Upper lobe of left lung (tissue), 6 donors: ENCODE measurements around the gene TMEM101. TPM values are rescaled to one million over a fixed set of nuclear protein-coding genes. Genes with fewer than 3 reads are reported as not detected.
"Not testable (repeated sequence)": the region's sequence is repeated elsewhere in the genome, so short reads cannot be mapped to it uniquely, and the experiment has no call there.

ENCODE experiments used
- ATAC-seq, 2 donors: fragments of 200-7000 bp; cut with Tn5 transposase; one replicate each; pipeline ENCODE4 v1.9.1; 2022; ENCODE audit warnings: mild to moderate bottlenecking in 2 of 2, moderate library complexity in 2 of 2; ENCODE audit not compliant: low FRiP score in 2 of 2
- DNase-seq, 2 donors: peaks; one replicate each; pipeline ENCODE4 v3.0.0-alpha.2; 2019 to 2020
- H3K27ac ChIP-seq, 4 donors: fragments of 200-600 bp; sonication (generic); one replicate each; pipeline ENCODE4 v1.5.1; 2016 to 2019
- H3K27me3 ChIP-seq, 4 donors: fragments of 200-600 bp; sonication (generic); one replicate each; pipeline ENCODE4 v1.5.1; 2017 to 2019
- H3K36me3 ChIP-seq, 4 donors: fragments of 200-600 bp; sonication (generic); one replicate each; pipeline ENCODE4 v1.5.1; 2016 to 2019
- H3K4me1 ChIP-seq, 4 donors: fragments of 200-600 bp; sonication (generic); one replicate each; pipeline ENCODE4 v1.5.1; 2018 to 2019
- H3K4me3 ChIP-seq, 4 donors: fragments of 200-600 bp; sonication (generic); one replicate each; pipeline ENCODE4 v1.5.1; 2017 to 2019; ENCODE audit warnings: mild to moderate bottlenecking in 2 of 4, moderate library complexity in 1 of 4
- H3K9me3 ChIP-seq, 4 donors: fragments of 200-600 bp; sonication (generic); one replicate each; pipeline ENCODE4 v1.5.1; 2018 to 2019
- CTCF ChIP-seq, 6 experiments: fragments of 450-650 bp in 4 of 6; fragments of 200-600 bp in 2 of 6; sonication (generic) in 2 of 6; IDR thresholded peaks; one replicate each; pipeline ENCODE4 v1.5.1; 2016 to 2019; ENCODE audit warnings: antibody characterized with exemption in 6 of 6
- EP300 ChIP-seq, 4 donors: sonication (generic); formaldehyde crosslinking; IDR thresholded peaks; one replicate each; pipeline ENCODE4 v1.5.1; 2017; ENCODE audit warnings: antibody characterized with exemption in 4 of 4, control low read depth in 2 of 4
- POLR2A ChIP-seq, 4 donors: fragments of 450-650 bp; IDR thresholded peaks; one replicate each; pipeline ENCODE4 v1.5.1; 2016 to 2017; ENCODE audit warnings: antibody characterized with exemption in 4 of 4, mild to moderate bottlenecking in 2 of 4
- POLR2AphosphoS5 ChIP-seq, 2 donors: sonication (generic); formaldehyde crosslinking; IDR thresholded peaks; one replicate each; pipeline ENCODE4 v1.5.1; 2017; ENCODE audit warnings: antibody characterized with exemption in 2 of 2
- WGBS, 2 donors: methylation state at CpG; one replicate each; pipeline ENCODE4 v1.1.5; 2017 to 2018; 5-methylcytosine and 5-hydroxymethylcytosine counted together
- total RNA-seq, 6 donors: library from RNA; depleted of rRNA in 4 of 6; stranded (reverse); fragments of >200 nt in 4 of 6; gene quantifications; one replicate each; pipeline versions ENCODE4 v1.1.0 to v1.2.1, GENCODE V29; 2016 to 2021
- donor health status: DM: no; HTN: no; CAD: no; lungs with moderate emphysema.
- donor health status: DM: no; HTN: yes; CAD: no; lungs with severe emphysema.

Gene TMEM101
- total RNA-seq, 6 donors from 2014 or later = 10.5 to 36.9 (median 29.1) TPM

GRCh38 chr17:43975898-43976297, 38.9 kb downstream of the TMEM101 start:
- Histone ChIP-seq H3K36me3 (no peaks in the 10 kb centered on the region), H3K4me3 (no peak overlapping the region), H3K9me3 (no peaks in the 10 kb centered on the region), H3K27ac (no peak overlapping the region), H3K27me3 (no peaks in the 10 kb centered on the region), H3K4me1 (no peaks in the 10 kb centered on the region)
- ATAC-seq = no peak
- TF ChIP-seq EP300 (IDR thresholded peaks at IDR 0.05) (no peak), POLR2AphosphoS5 (IDR thresholded peaks at IDR 0.05) (no peak), POLR2A (IDR thresholded peaks at IDR 0.05) (no peak), CTCF (IDR thresholded peaks at IDR 0.05) (no peak)
- DNase-seq = no peak
- 63 to 87% methylated on average over 18 to 26 of the region's 27 CpGs for WGBS, 2 donors

- Histone ChIP-seq H3K9me3 (no peaks in the 10 kb centered on the region), H3K4me1 (no peaks in the 10 kb centered on the region), H3K36me3 (no peaks in the 10 kb centered on the region), H3K4me3 (no peak overlapping the region), H3K27ac (no peak overlapping the region), H3K27me3 (no peaks in the 10 kb centered on the region)
- no peak for ATAC-seq
- WGBS, 2 donors = 69 to 74% methylated on average over 14 of the region's 14 CpGs
- DNase-seq = no peak
- TF ChIP-seq CTCF (IDR thresholded peaks at IDR 0.05) = no peak
- TF ChIP-seq EP300 (IDR thresholded peaks at IDR 0.05) = no peak
- no peak for TF ChIP-seq POLR2A (IDR thresholded peaks at IDR 0.05)
- TF ChIP-seq POLR2AphosphoS5 (IDR thresholded peaks at IDR 0.05) = no peak
Measured at GRCh38 chr17:43974382-43975266, 40.1 kb downstream of the TMEM101 start.

GRCh38 chr17:43972444-43973212, 42.1 kb downstream of the TMEM101 start:
- 86 to 89% methylated on average over 22 of the region's 22 CpGs for WGBS, 2 donors
- H3K4me1 ChIP-seq, H3K27me3 ChIP-seq, H3K9me3 ChIP-seq, H3K27ac ChIP-seq, H3K36me3 ChIP-seq, H3K4me3 ChIP-seq, ATAC-seq, DNase-seq: not testable (repeated sequence)

GRCh38 chr17:43971436-43971835, 43.3 kb downstream of the TMEM101 start:
- not testable (repeated sequence) for H3K27me3 ChIP-seq, H3K4me3 ChIP-seq, H3K36me3 ChIP-seq, DNase-seq, ATAC-seq, H3K4me1 ChIP-seq, H3K27ac ChIP-seq, H3K9me3 ChIP-seq
- WGBS, 2 donors = 40 to 49% methylated on average over 2 of the region's 2 CpGs

GRCh38 chr17:43970366-43970765, 44.4 kb downstream of the TMEM101 start:
- ATAC-seq (no peak), DNase-seq (no peak)
- no peaks in the 10 kb centered on the region for H3K27me3 ChIP-seq
- H3K27ac ChIP-seq = no peak overlapping the region
- no peaks in the 10 kb centered on the region for H3K9me3 ChIP-seq
- 76 to 79% methylated on average over 4 of the region's 4 CpGs for WGBS, 2 donors
- no peaks in the 10 kb centered on the region for H3K4me1 ChIP-seq
- TF ChIP-seq EP300 (IDR thresholded peaks at IDR 0.05) = no peak
- no peak for TF ChIP-seq POLR2AphosphoS5 (IDR thresholded peaks at IDR 0.05)
- TF ChIP-seq CTCF (IDR thresholded peaks at IDR 0.05) = no peak
- no peak for TF ChIP-seq POLR2A (IDR thresholded peaks at IDR 0.05)
- H3K4me3 ChIP-seq = no peak overlapping the region
- no peaks in the 10 kb centered on the region for H3K36me3 ChIP-seq
